Smooth muscle cell (in vitro differentiated cells): Measurements from ENCODE around the gene DAZAP2. TPM values are rescaled to one million over a fixed set of nuclear protein-coding genes. Genes with fewer than 3 reads are reported as not detected.

ENCODE experiments used
- DNase-seq: peaks from one replicate; lab custom pipeline; 2025; ENCODE audit not compliant: unreplicated experiment; lab: John Stamatoyannopoulos, UW
- H2AFZ ChIP-seq: fragments of 200-600 bp; sonication (generic); 2 replicates; pipeline ENCODE4 v1.6.0; 2016; ENCODE audit warnings: antibody characterized with exemption, low read depth, mild to moderate bottlenecking
- H3F3A ChIP-seq: fragments of 200-600 bp; sonication (generic); 2 replicates; pipeline ENCODE4 v1.6.0; 2017; ENCODE audit warnings: antibody characterized with exemption, low read depth
- H3K27ac ChIP-seq: fragments of 200-600 bp; sonication (generic); 2 replicates; pipeline ENCODE4 v1.5.1; 2016; ENCODE audit warnings: low read depth, mild to moderate bottlenecking
- H3K27me3 ChIP-seq: fragments of 200-600 bp; sonication (generic); 2 replicates; pipeline ENCODE4 v1.6.1; 2016; ENCODE audit warnings: low read depth, mild to moderate bottlenecking
- H3K36me3 ChIP-seq: fragments of 200-600 bp; sonication (generic); 2 replicates; pipeline ENCODE4 v1.5.1; 2016; ENCODE audit warnings: low read depth
- H3K4me1 ChIP-seq: fragments of 200-600 bp; sonication (generic); 2 replicates; pipeline ENCODE4 v1.5.1; 2016; ENCODE audit warnings: low read depth
- H3K4me2 ChIP-seq: fragments of 200-600 bp; sonication (generic); 2 replicates; pipeline ENCODE4 v1.6.0; 2016; ENCODE audit warnings: mild to moderate bottlenecking
- H3K4me3 ChIP-seq: fragments of 200-600 bp; sonication (generic); 2 replicates; pipeline ENCODE4 v1.5.1; 2016; ENCODE audit warnings: mild to moderate bottlenecking
- H3K79me2 ChIP-seq: fragments of 200-600 bp; sonication (generic); 2 replicates; pipeline ENCODE4 v1.6.0; 2016; ENCODE audit warnings: low read depth, mild to moderate bottlenecking
- H3K9ac ChIP-seq: fragments of 200-600 bp; sonication (generic); 2 replicates; pipeline ENCODE4 v1.6.0; 2016; ENCODE audit warnings: low read depth
- H3K9me3 ChIP-seq: fragments of 200-600 bp; sonication (generic); replicated peaks from 2 replicates; pipeline ENCODE4 v1.5.1; 2016; ENCODE audit warnings: low read depth
- H4K20me1 ChIP-seq: fragments of 200-600 bp; sonication (generic); 2 replicates; pipeline ENCODE4 v1.6.0; 2016; ENCODE audit warnings: low read depth
- WGBS: methylation state at CpG from one replicate; pipeline ENCODE4 v1.1.7; 2016; ENCODE audit warnings: low lambda C conversion rate; 5-methylcytosine and 5-hydroxymethylcytosine counted together
- polyA plus RNA-seq: library from polyadenylated mRNA; unstranded; fragments of >200 nt; fragmentation: Nextera tagmentation; extraction: Ambion mirVana; gene quantifications from 2 replicates; pipeline ENCODE4 v1.2.1, GENCODE V29; 2016
- total RNA-seq: library from RNA; depleted of rRNA; stranded (reverse); fragments of >200 nt; gene quantifications from 2 replicates; pipeline ENCODE4 v1.2.3, GENCODE V29; 2014
- TF ChIP-seq, protein P1 (sequence below): fragments of 200-600 bp; sonication (generic); IDR thresholded peaks from 2 replicates; pipeline ENCODE4 v1.5.1; 2017; ENCODE audit warnings: borderline replicate concordance, mild to moderate bottlenecking, antibody characterized with exemption; ENCODE audit not compliant: insufficient read depth, poor library complexity, severe bottlenecking

Gene DAZAP2
- total and polyA plus RNA-seq, 2 experiments from 2014 or later = 166 to 208 TPM

GRCh38 chr12:51191516-51192283 is 46.9 kb upstream of the DAZAP2 start:
- Histone ChIP-seq H3K27ac (no peak overlapping the region), H3K4me3 (no peak overlapping the region), H3K9ac (no peak overlapping the region), H3K4me2 (no peak overlapping the region), H3K9me3 (no peaks in the 10 kb centered on the region), H2AFZ (no peak overlapping the region), H3F3A (no peaks in the 10 kb centered on the region), H3K4me1 (peaks cover 4% of the 10 kb centered on the region), H3K79me2 (no peaks in the 10 kb centered on the region), H3K36me3 (no peaks in the 10 kb centered on the region), H4K20me1 (no peaks in the 10 kb centered on the region), H3K27me3 (no peaks in the 10 kb centered on the region)
- DNase-seq = no peak
- WGBS = 97% methylated on average over 12 of the region's 12 CpGs
- TF ChIP-seq, protein P1, sequence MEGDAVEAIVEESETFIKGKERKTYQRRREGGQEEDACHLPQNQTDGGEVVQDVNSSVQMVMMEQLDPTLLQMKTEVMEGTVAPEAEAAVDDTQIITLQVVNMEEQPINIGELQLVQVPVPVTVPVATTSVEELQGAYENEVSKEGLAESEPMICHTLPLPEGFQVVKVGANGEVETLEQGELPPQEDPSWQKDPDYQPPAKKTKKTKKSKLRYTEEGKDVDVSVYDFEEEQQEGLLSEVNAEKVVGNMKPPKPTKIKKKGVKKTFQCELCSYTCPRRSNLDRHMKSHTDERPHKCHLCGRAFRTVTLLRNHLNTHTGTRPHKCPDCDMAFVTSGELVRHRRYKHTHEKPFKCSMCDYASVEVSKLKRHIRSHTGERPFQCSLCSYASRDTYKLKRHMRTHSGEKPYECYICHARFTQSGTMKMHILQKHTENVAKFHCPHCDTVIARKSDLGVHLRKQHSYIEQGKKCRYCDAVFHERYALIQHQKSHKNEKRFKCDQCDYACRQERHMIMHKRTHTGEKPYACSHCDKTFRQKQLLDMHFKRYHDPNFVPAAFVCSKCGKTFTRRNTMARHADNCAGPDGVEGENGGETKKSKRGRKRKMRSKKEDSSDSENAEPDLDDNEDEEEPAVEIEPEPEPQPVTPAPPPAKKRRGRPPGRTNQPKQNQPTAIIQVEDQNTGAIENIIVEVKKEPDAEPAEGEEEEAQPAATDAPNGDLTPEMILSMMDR = no peak

GRCh38 chr12:51192284-51192671 is 46.3 kb upstream of the DAZAP2 start:
- Histone ChIP-seq H2AFZ (no peak overlapping the region), H4K20me1 (no peaks in the 10 kb centered on the region), H3K27me3 (no peaks in the 10 kb centered on the region), H3K79me2 (no peaks in the 10 kb centered on the region), H3K27ac (no peak overlapping the region), H3K4me3 (no peak overlapping the region), H3K36me3 (no peaks in the 10 kb centered on the region), H3K4me2 (no peak overlapping the region), H3K9ac (no peak overlapping the region), H3F3A (no peaks in the 10 kb centered on the region), H3K4me1 (peaks cover 4% of the 10 kb centered on the region), H3K9me3 (no peaks in the 10 kb centered on the region)
- WGBS = 95% methylated on average over 5 of the region's 5 CpGs
- no peak for DNase-seq
- TF ChIP-seq, protein P1 = no peak

DNA sequence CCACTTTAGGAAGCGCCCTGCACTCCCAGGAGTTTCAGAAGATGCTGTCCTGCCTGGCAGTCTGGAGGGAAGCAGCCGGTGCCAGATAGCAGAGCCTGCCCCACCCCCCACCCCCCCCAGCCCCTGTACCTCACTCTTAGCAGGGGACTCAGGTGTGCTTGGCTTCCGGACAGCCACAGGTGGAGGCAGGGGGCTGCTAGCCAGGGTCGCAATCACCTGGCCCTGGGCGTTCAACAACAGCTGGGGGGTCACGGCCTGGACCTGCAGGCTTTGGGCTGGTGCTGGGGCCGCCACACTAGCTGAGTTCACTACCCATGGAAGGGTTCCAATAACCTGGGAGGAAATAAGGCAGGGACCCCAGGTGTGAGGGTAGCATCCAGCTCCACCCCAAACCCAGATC is 42.8 kb upstream of the DAZAP2 start:
- Histone ChIP-seq H3K4me1 (no peaks in the 10 kb centered on the region), H3K27ac (no peak overlapping the region), H3K4me3 (no peak overlapping the region), H3K4me2 (no peak overlapping the region), H3K9me3 (no peaks in the 10 kb centered on the region), H4K20me1 (no peaks in the 10 kb centered on the region), H2AFZ (no peak overlapping the region), H3F3A (no peaks in the 10 kb centered on the region), H3K27me3 (no peaks in the 10 kb centered on the region), H3K36me3 (no peaks in the 10 kb centered on the region), H3K79me2 (no peaks in the 10 kb centered on the region), H3K9ac (no peak overlapping the region)
- TF ChIP-seq, protein P1 = no peak
- DNase-seq = no peak
- WGBS = 100% methylated on average over 7 of the region's 7 CpGs

DNA sequence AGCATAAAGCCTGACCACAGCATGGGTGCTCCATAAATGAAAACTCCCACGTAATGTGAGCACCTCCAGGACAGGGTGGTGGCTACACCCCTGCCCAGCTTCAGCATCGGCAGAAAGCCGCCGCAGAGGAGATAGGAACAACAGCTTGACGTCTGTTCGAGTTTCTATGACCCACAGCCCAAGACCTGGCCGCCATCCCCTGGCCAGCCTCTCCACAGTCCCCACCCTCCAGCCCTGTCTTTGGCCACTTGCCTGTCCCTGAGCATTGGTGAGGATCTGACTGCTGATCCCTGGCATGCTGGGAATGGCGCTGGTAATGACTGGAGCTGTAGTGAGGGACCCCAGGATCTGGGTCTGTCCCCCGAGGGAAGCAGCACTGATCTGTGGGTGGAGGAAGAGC is 42.1 kb upstream of the DAZAP2 start:
- H3K9me3 ChIP-seq = no peaks in the 10 kb centered on the region
- H3K4me1 ChIP-seq = no peaks in the 10 kb centered on the region
- H3K79me2 ChIP-seq = no peaks in the 10 kb centered on the region
- H2AFZ ChIP-seq = no peak overlapping the region
- 97% methylated on average over 9 of the region's 9 CpGs for WGBS
- H4K20me1 ChIP-seq = no peaks in the 10 kb centered on the region
- no peaks in the 10 kb centered on the region for H3K27me3 ChIP-seq
- H3K27ac ChIP-seq = no peak overlapping the region
- no peaks in the 10 kb centered on the region for H3F3A ChIP-seq
- H3K4me2 ChIP-seq = no peak overlapping the region
- H3K4me3 ChIP-seq = no peak overlapping the region
- no peak overlapping the region for H3K9ac ChIP-seq
- DNase-seq = no peak
- TF ChIP-seq, protein P1 = no peak
- no peaks in the 10 kb centered on the region for H3K36me3 ChIP-seq
